Frontal cortex (tissue), 4 donors: ENCODE measurements around the gene NDRG3. TPM values are rescaled to one million over a fixed set of nuclear protein-coding genes. Genes with fewer than 3 reads are reported as not detected.
"Not testable (repeated sequence)": the region's sequence is repeated elsewhere in the genome, so short reads cannot be mapped to it uniquely, and the experiment has no call there.

Source experiments
- DNase-seq, 2 donors: peaks; one replicate each; pipeline ENCODE4 v3.0.0; 2012; ENCODE audit warnings: low spot score in 2 of 2
- FAIRE-seq: peaks from 2 replicates; lab custom pipeline; 2012; peaks lifted over from hg19 to GRCh38; lab: Jason Lieb, UNC
- total RNA-seq: library from RNA; depleted of rRNA; stranded (reverse); fragments of >200 nt; gene quantifications from one replicate; pipeline ENCODE4 v1.2.3, GENCODE V29; 2014
- donor health status: control.
- donor health status: control.
- donor health status: control.

NDRG3 gene
- total RNA-seq, 1 donor from 2014 or later = 52.2 TPM

GRCh38 chr20:36709126-36709525 is 36.8 kb downstream of the NDRG3 start:
- no peak for DNase-seq
- no peak for FAIRE-seq

- DNase-seq (no peak), FAIRE-seq (no peak)
Measured at GRCh38 chr20:36703530-36703929, 42.4 kb downstream of the NDRG3 start.

- FAIRE-seq (no peak), DNase-seq (no peak)
Measured at GRCh38 chr20:36700438-36700837, 45.5 kb downstream of the NDRG3 start.

GRCh38 chr20:36695467-36695866 is 50.4 kb downstream of the NDRG3 start:
- FAIRE-seq, DNase-seq: not testable (repeated sequence)

- no peak for DNase-seq
- FAIRE-seq = no peak
Measured at GRCh38 chr20:36688630-36689029, 57.3 kb downstream of the NDRG3 start.

- FAIRE-seq = no peak
- DNase-seq = no peak
Measured at GRCh38 chr20:36687850-36688249, 58.0 kb downstream of the NDRG3 start.

GRCh38 chr20:36686944-36687343 is 58.9 kb downstream of the NDRG3 start:
- FAIRE-seq = no peak
- no peak for DNase-seq

- no peak for FAIRE-seq
- no peak for DNase-seq
Measured at GRCh38 chr20:36686504-36686903, 59.4 kb downstream of the NDRG3 start.

- DNase-seq (no peak), FAIRE-seq (no peak)
Measured at GRCh38 chr20:36684747-36685146, 61.1 kb downstream of the NDRG3 start.

- FAIRE-seq = no peak
Measured at GRCh38 chr20:36682311-36682710, 63.6 kb downstream of the NDRG3 start.

GRCh38 chr20:36677422-36677771 is 68.5 kb downstream of the NDRG3 start:
- DNase-seq (no peak), FAIRE-seq (no peak)

More at GRCh38 chr20:36682311-36682710, 63.6 kb downstream of the NDRG3 start:
- DNase-seq = no peak

- DNase-seq (no peak), FAIRE-seq (no peak)
Measured at GRCh38 chr20:36676701-36677421, 69.0 kb downstream of the NDRG3 start.

GRCh38 chr20:36675545-36675944 is 70.3 kb downstream of the NDRG3 start:
- not testable (repeated sequence) for FAIRE-seq

GRCh38 chr20:36672991-36673390 is 72.9 kb downstream of the NDRG3 start:
- DNase-seq (no peak), FAIRE-seq (no peak)

More at GRCh38 chr20:36675545-36675944, 70.3 kb downstream of the NDRG3 start:
- not testable (repeated sequence) for DNase-seq

- DNase-seq (no peak), FAIRE-seq (no peak)
Measured at GRCh38 chr20:36670665-36671357, 75.1 kb downstream of the NDRG3 start.

GRCh38 chr20:36666181-36666740 is 79.6 kb downstream of the NDRG3 start:
- no peak for FAIRE-seq
- no peak for DNase-seq

GRCh38 chr20:36663031-36663430 is 82.9 kb downstream of the NDRG3 start:
- no peak for FAIRE-seq

GRCh38 chr20:36658300-36658699 is 87.6 kb downstream of the NDRG3 start:
- no peak for DNase-seq

More at GRCh38 chr20:36663031-36663430, 82.9 kb downstream of the NDRG3 start:
- no peak for DNase-seq

GRCh38 chr20:36656733-36657132 is 89.2 kb downstream of the NDRG3 start:
- no peak for FAIRE-seq
- DNase-seq = no peak

More at GRCh38 chr20:36658300-36658699, 87.6 kb downstream of the NDRG3 start:
- no peak for FAIRE-seq

- FAIRE-seq = no peak
- no peak for DNase-seq
Measured at GRCh38 chr20:36655004-36655403, 90.9 kb downstream of the NDRG3 start.

GRCh38 chr20:36654506-36654905 is 91.4 kb downstream of the NDRG3 start:
- FAIRE-seq (no peak), DNase-seq (no peak)
